ENCODE results near the gene CCDC34.
A peak's percentile ranks its signal among the peaks of the same experiment; 100 is the strongest.

The CCDC34 gene

DNA sequence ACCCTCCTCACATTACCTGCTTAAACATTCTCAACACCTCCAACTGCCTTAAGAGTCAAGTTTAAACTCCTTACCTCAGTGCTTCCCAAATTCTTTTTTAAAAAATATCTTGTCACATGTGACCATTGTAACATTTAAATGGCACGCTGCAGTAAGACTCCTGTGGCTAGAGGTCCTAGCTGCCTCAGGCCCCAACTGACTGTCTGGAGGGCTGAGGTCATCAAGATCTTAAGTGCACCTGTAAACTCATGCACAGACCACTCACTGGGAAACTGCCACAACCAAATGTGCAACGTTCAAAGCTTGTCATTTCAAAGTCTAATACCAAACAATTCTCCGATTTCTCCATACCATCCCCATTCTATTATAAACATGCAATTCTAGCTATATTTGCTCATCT, 16.4 kb upstream of the CCDC34 start:
- H3K4me1 ChIP-seq (ENCODE audit: control insufficient read depth in 1 of 2, insufficient read depth in 2 of 2, low read length in 2 of 2), result no peaks in the 10 kb centered on the region
- H3K9me3 ChIP-seq (ENCODE audit: control insufficient read depth in 1 of 2, low read length in 2 of 2), result no peaks in the 10 kb centered on the region
- peaks cover 17 to 30% of the 10 kb centered on the region in 2 donors for H3K36me3 ChIP-seq (ENCODE audit: control insufficient read depth in 1 of 2, insufficient read depth in 2 of 2, low read length in 2 of 2)
- H3K4me3 ChIP-seq (ENCODE audit: low read depth in 1 of 2, low read length in 2 of 2), result no peak overlapping the region
- no peak overlapping the region for H3K27ac ChIP-seq (ENCODE audit: low read length)
- H3K27me3 ChIP-seq (ENCODE audit: low read depth, low read length), result no peaks in the 10 kb centered on the region

DNA sequence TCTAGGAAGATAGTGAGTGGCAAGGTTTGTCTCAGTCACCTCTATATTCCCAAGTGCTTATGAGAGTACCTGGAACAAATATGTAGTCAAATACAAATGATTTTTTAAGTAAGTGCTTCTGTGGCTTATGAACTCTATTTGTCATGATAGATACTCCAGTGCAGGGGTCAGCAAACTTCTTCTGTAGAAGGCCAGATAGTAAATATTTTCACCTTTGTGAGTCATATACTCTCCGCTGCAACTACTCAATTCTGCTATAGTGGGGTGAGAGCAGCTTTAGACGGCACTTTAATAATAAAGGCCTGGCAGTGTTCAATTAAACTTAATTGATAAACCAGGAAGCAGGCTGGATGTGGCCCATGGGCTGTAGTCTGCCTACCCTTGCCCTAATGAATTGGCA, 12.4 kb upstream of the CCDC34 start:
- H3K36me3 ChIP-seq (ENCODE audit: control insufficient read depth in 1 of 2, insufficient read depth in 2 of 2, low read length in 2 of 2), result peaks cover 12 to 34% of the 10 kb centered on the region in 2 donors
- no peak overlapping the region for H3K27ac ChIP-seq (ENCODE audit: low read length)
- H3K9me3 ChIP-seq (ENCODE audit: control insufficient read depth in 1 of 2, low read length in 2 of 2), result no peaks in the 10 kb centered on the region
- no peak overlapping the region for H3K4me3 ChIP-seq (ENCODE audit: low read depth in 1 of 2, low read length in 2 of 2)
- no peaks in the 10 kb centered on the region for H3K27me3 ChIP-seq (ENCODE audit: low read depth, low read length)
- peaks cover 0 to 2% of the 10 kb centered on the region in 2 donors for H3K4me1 ChIP-seq (ENCODE audit: control insufficient read depth in 1 of 2, insufficient read depth in 2 of 2, low read length in 2 of 2)

DNA sequence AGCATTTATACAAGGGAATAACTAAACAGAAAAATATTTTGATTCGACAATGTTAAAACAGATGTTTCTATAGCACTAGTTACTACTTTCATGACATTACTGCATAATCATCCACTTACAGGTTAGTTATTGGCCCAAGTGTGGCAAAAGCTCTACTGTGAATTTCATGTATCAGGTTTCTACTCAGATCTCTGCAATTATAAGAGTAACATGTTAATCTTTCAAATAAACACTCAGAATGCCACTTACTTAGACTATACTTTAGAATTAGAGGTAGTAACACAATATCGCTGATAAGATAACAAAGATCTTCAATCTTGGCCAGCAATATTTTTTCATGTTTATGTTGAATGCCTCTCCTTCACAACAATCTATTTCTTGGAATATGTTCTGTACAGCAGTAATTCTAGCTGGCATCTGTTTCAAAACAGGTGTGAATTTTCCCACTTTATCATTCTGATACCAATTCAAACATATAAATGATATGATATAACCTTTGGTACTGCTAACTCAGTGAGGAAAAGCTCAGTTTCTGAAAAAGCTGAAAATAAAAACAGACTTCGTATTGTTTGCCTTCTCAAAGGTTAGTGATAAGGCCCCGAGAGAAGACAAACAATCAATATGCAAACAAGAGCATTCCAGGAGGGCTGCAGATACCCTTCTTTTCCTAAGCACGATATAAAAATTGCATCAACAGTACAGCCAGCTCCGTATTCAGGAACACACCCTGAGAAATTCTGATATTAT, 11.0 kb upstream of the CCDC34 start:
- H3K27me3 ChIP-seq (ENCODE audit: low read depth, low read length), result no peaks in the 10 kb centered on the region
- no peak overlapping the region for H3K4me3 ChIP-seq (ENCODE audit: low read depth in 1 of 2, low read length in 2 of 2)
- no peaks in the 10 kb centered on the region for H3K9me3 ChIP-seq (ENCODE audit: control insufficient read depth in 1 of 2, low read length in 2 of 2)
- H3K27ac ChIP-seq (ENCODE audit: low read length), result no peak overlapping the region
- H3K36me3 ChIP-seq (ENCODE audit: control insufficient read depth in 1 of 2, insufficient read depth in 2 of 2, low read length in 2 of 2), result peaks cover 4 to 22% of the 10 kb centered on the region in 2 donors
- H3K4me1 ChIP-seq (ENCODE audit: control insufficient read depth in 1 of 2, insufficient read depth in 2 of 2, low read length in 2 of 2), result peaks cover 0 to 6% of the 10 kb centered on the region in 2 donors

DNA sequence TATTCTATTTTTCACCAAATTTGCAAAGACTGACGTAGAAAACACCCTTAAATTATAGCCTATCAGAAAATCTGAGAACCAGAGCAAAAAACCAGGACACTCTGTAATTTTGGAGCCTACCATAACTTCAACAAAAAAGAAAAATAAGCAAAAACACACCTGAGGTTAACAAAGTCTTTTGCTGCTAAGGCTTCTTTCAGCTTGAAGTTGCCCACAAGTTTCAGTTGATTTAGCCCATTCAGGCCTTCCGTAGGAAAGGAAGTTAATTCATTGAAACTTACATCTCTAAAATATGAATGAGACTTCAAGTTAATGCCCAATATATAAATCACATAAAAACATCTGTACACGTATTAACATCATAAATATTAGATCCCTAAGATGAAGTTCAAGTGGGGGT, 10.4 kb upstream of the CCDC34 start:
- no peak overlapping the region for H3K27ac ChIP-seq (ENCODE audit: low read length)
- H3K9me3 ChIP-seq (ENCODE audit: control insufficient read depth in 1 of 2, low read length in 2 of 2), result no peaks in the 10 kb centered on the region
- no peak overlapping the region for H3K4me3 ChIP-seq (ENCODE audit: low read depth in 1 of 2, low read length in 2 of 2)
- H3K27me3 ChIP-seq (ENCODE audit: low read depth, low read length), result no peaks in the 10 kb centered on the region
- H3K4me1 ChIP-seq (ENCODE audit: control insufficient read depth in 1 of 2, insufficient read depth in 2 of 2, low read length in 2 of 2), result peaks cover 0 to 6% of the 10 kb centered on the region in 2 donors
- H3K36me3 ChIP-seq (ENCODE audit: control insufficient read depth in 1 of 2, insufficient read depth in 2 of 2, low read length in 2 of 2), result peaks cover 8 to 24% of the 10 kb centered on the region in 2 donors

DNA sequence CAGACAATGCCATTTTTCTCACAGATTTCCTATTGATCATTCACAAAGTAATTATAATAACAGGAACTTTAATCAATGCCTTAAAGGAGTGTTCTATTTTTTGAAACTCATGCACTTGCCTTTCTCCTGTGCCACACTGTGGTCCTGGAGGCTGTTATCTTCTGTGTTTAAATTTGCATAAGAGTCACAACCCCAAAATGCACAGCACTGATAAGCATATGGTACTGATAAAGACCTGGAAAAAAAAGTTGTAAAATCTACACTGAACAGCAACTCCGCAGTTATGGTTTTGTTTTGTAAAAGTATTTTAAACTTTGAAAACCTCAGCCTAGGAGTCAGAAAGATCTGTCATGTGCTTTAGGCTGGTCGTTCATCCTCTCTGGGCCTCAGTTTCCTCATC, 9.1 kb upstream of the CCDC34 start:
- H3K27ac ChIP-seq (ENCODE audit: low read length), result no peak overlapping the region
- no peaks in the 10 kb centered on the region for H3K9me3 ChIP-seq (ENCODE audit: control insufficient read depth in 1 of 2, low read length in 2 of 2)
- peaks cover 0 to 6% of the 10 kb centered on the region in 2 donors for H3K4me1 ChIP-seq (ENCODE audit: control insufficient read depth in 1 of 2, insufficient read depth in 2 of 2, low read length in 2 of 2)
- peaks cover 14 to 25% of the 10 kb centered on the region in 2 donors for H3K36me3 ChIP-seq (ENCODE audit: control insufficient read depth in 1 of 2, insufficient read depth in 2 of 2, low read length in 2 of 2)
- H3K27me3 ChIP-seq (ENCODE audit: low read depth, low read length), result no peaks in the 10 kb centered on the region
- H3K4me3 ChIP-seq (ENCODE audit: low read depth in 1 of 2, low read length in 2 of 2), result no peak overlapping the region

DNA sequence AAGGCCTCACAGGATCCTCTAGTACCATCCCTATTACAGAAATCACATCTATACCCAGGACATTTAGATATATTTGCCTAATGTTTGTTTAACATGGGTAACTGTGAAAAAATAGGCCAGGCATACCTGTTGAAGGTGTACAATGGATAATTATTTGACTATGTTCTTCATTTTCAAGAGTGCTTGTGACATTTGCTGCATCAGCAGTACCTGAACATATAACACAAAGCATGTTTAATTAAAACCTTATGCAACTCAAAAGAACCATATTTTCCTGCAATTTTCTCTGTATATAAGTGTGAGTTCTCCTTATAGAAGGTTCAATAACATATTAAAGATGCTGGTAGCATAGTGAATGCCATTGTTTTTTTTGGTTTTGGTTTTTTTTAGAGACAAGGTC, 8.5 kb upstream of the CCDC34 start:
- Histone ChIP-seq H3K9me3 (ENCODE audit: control insufficient read depth in 1 of 2, low read length in 2 of 2) (no peaks in the 10 kb centered on the region), H3K4me3 (ENCODE audit: low read depth in 1 of 2, low read length in 2 of 2) (no peak overlapping the region), H3K27ac (ENCODE audit: low read length) (no peak overlapping the region), H3K27me3 (ENCODE audit: low read depth, low read length) (no peaks in the 10 kb centered on the region), H3K4me1 (ENCODE audit: control insufficient read depth in 1 of 2, insufficient read depth in 2 of 2, low read length in 2 of 2) (peaks cover 0 to 6% of the 10 kb centered on the region in 2 donors), H3K36me3 (ENCODE audit: control insufficient read depth in 1 of 2, insufficient read depth in 2 of 2, low read length in 2 of 2) (peaks cover 10 to 25% of the 10 kb centered on the region in 2 donors)

DNA sequence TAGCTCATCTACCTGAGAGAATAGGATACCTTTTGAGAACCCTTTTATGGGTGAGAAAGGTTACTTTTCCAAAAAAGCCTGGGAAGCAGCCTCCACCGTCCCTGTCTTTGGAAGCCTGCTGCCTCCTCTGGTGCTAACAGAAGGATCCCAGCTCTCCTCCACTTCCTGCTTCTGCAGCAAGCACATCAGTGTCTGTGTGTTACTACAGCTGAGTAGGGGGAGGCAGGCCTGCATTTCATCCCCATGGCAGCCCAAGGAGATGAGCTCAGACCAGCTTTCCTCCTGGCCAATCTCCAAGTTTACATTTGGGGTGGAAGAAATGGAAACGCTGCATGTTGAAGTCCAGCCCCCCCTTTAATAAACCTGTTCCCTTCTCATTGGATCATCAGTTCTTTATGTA, 7.4 kb upstream of the CCDC34 start:
- H3K36me3 ChIP-seq (ENCODE audit: control insufficient read depth in 1 of 2, insufficient read depth in 2 of 2, low read length in 2 of 2), result peaks cover 9 to 24% of the 10 kb centered on the region in 2 donors
- no peak overlapping the region for H3K27ac ChIP-seq (ENCODE audit: low read length)

DNA sequence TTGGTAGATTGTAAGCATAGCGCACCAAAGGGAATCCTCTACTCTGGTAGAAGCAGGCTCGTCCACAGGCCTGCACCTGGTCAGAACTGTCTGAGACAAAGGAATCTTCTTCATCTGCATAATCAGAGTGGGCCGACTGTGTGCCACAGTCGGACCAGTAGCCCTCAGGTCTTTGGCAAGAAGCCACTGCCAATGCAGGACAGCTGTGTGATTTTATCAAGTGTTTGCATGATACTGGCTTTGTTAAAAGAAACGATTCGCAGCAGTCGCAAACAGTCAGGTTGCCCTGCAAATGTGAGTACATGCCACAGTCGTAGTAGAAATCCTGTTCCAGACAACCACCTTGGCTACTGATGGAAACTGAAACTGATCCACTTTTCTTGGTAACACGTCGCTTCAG, 4.9 kb upstream of the CCDC34 start:
- Histone ChIP-seq H3K27me3 (ENCODE audit: low read depth, low read length) (no peaks in the 10 kb centered on the region), H3K36me3 (ENCODE audit: control insufficient read depth in 1 of 2, insufficient read depth in 2 of 2, low read length in 2 of 2) (peaks cover 9 to 13% of the 10 kb centered on the region in 2 donors), H3K9me3 (ENCODE audit: control insufficient read depth in 1 of 2, low read length in 2 of 2) (no peaks in the 10 kb centered on the region), H3K27ac (ENCODE audit: low read length) (no peak overlapping the region), H3K4me1 (ENCODE audit: control insufficient read depth in 1 of 2, insufficient read depth in 2 of 2, low read length in 2 of 2) (peaks cover 0 to 10% of the 10 kb centered on the region in 2 donors), H3K4me3 (ENCODE audit: low read depth in 1 of 2, low read length in 2 of 2) (no peak overlapping the region)

More for the DNA sequence above, 7.4 kb upstream of the CCDC34 start:
- H3K27me3 ChIP-seq (ENCODE audit: low read depth, low read length), result no peaks in the 10 kb centered on the region
- H3K4me3 ChIP-seq (ENCODE audit: low read depth in 1 of 2, low read length in 2 of 2), result no peak overlapping the region
- H3K9me3 ChIP-seq (ENCODE audit: control insufficient read depth in 1 of 2, low read length in 2 of 2), result no peaks in the 10 kb centered on the region
- peaks cover 0 to 6% of the 10 kb centered on the region in 2 donors for H3K4me1 ChIP-seq (ENCODE audit: control insufficient read depth in 1 of 2, insufficient read depth in 2 of 2, low read length in 2 of 2)

DNA sequence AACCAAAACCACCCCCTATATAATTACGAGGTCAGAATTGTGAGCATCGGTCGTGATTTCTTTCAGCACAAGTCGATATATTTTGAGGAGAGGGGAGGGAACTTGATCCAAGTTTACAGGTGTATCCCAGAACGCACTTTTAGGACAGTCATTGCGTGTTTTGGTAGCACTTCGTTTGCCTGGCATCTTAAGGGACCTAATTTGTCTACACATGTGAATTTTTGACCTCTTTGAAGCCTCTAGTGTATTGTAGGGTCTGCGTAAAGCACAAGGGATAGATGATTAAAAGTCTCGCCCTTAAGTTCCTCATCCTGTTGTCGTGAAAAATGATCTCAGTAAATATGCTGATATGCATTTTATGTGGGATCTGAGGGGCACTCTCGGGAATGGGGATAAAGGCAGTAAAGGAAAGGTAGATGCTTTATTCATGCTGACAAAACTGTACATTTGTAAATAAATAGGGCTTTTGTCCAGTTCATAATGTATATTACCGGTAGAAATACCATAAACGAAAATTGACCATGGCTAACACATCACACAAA, 632 bp upstream of the CCDC34 start:
- Histone ChIP-seq H3K36me3 (ENCODE audit: control insufficient read depth in 1 of 2, insufficient read depth in 2 of 2, low read length in 2 of 2) (peaks cover 4 to 6% of the 10 kb centered on the region in 2 donors), H3K4me1 (ENCODE audit: control insufficient read depth in 1 of 2, insufficient read depth in 2 of 2, low read length in 2 of 2) (peaks cover 0 to 11% of the 10 kb centered on the region in 2 donors), H3K27me3 (ENCODE audit: low read depth, low read length) (no peaks in the 10 kb centered on the region), H3K4me3 (ENCODE audit: low read depth in 1 of 2, low read length in 2 of 2) (peak overlapping the region; percentile 80 to 96), H3K27ac (ENCODE audit: low read length) (peak overlapping the region; percentile 28), H3K9me3 (ENCODE audit: control insufficient read depth in 1 of 2, low read length in 2 of 2) (no peaks in the 10 kb centered on the region)

DNA sequence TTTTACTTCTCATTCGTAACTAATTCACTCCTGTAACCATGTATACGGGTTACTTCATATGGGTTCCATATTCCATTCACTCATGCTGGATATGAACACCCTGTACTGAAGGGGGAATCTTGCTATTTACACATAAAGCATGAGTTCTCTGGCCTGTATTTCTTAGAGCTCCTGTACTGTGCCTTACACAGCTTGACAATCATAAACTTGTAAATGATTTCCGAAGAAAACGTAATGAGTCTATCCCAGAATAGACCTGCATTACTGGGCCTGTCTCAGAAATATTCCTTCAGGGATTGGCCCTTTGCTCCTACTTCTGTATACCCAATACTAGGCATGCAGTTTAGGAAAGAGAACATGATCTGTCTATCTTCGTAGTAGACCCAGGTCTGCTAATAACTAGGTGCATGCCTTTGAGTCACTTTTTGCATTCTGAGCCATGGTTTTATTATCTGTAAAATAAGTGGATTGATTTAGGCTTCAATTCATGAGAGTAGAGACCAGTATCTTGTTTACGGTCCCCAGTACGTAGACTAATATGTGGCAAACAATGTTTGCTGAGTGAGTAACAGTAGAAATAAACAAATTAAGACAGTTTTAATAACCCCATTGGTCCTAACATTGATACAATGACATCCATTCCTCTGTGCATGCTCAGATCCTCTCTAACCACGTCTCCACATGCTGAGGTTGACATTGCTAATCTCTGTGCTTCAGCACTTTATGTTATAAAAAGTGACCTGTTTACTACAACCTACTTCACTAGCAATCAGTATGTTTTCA, 1.2 kb downstream of the CCDC34 start:
- no peaks in the 10 kb centered on the region for H3K27me3 ChIP-seq (ENCODE audit: low read depth, low read length)
- no peak overlapping the region for H3K27ac ChIP-seq (ENCODE audit: low read length)
- H3K4me1 ChIP-seq (ENCODE audit: control insufficient read depth in 1 of 2, insufficient read depth in 2 of 2, low read length in 2 of 2), result peaks cover 0 to 11% of the 10 kb centered on the region in 2 donors
- peak overlapping the region; percentile 80 to 96 for H3K4me3 ChIP-seq (ENCODE audit: low read depth in 1 of 2, low read length in 2 of 2)
- no peaks in the 10 kb centered on the region for H3K9me3 ChIP-seq (ENCODE audit: control insufficient read depth in 1 of 2, low read length in 2 of 2)
- H3K36me3 ChIP-seq (ENCODE audit: control insufficient read depth in 1 of 2, insufficient read depth in 2 of 2, low read length in 2 of 2), result no peaks in the 10 kb centered on the region

DNA sequence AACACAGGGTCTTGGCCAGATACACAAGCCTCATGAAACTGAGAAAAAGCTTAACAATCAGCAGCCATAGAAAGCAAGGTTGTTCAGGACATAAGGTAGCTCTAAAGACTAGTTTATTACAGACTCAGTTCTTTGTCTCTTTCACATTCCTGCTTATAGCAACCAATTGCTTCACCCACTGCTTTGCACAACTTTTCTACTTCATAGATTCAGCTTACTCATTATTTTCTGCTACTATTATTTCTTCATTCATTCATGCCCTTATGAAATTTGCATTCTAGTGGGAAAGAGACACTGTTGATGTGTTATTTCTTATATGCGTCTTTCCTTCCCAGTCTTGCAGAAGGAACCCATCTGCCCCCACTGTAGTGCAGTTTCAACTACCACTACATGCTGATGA, 4.7 kb downstream of the CCDC34 start:
- H3K4me1 ChIP-seq (ENCODE audit: control insufficient read depth in 1 of 2, insufficient read depth in 2 of 2, low read length in 2 of 2), result peaks cover 0 to 7% of the 10 kb centered on the region in 2 donors
- no peaks in the 10 kb centered on the region for H3K9me3 ChIP-seq (ENCODE audit: control insufficient read depth in 1 of 2, low read length in 2 of 2)
- H3K27ac ChIP-seq (ENCODE audit: low read length), result no peak overlapping the region
- no peaks in the 10 kb centered on the region for H3K36me3 ChIP-seq (ENCODE audit: control insufficient read depth in 1 of 2, insufficient read depth in 2 of 2, low read length in 2 of 2)
- no peaks in the 10 kb centered on the region for H3K27me3 ChIP-seq (ENCODE audit: low read depth, low read length)
- H3K4me3 ChIP-seq (ENCODE audit: low read depth in 1 of 2, low read length in 2 of 2), result no peak overlapping the region

All from muscle layer of duodenum (tissue), 2 donors.